NCI-H2029 treated with DMSO at 0.1 percent for 48 hours (cell line): ENCODE data around the gene MAP3K10.

ENCODE experiments used
- DNase-seq: peaks from one replicate; lab custom pipeline; 2025; lab: John Stamatoyannopoulos, UW

The MAP3K10 gene

DNA sequence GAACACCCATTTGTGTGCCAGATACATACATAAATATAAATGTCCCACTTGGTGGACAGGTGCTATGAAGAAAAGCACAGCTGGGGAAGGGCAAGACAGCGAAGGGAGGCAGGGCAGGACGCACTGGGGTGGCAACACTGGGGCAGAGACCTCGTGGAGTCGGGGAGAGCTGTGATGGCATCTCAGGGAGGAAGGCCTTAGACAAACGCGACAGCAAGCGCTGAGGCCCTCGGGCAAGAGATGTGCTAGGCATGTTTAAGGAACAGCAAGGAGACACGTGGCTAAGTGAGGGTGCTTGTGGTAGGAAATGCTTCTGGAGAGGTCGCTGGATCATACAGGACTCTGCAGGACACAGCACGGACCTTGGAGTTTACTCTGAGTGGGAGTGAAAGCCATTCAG, 58.6 kb downstream of the MAP3K10 start:
- no peak for DNase-seq

DNA sequence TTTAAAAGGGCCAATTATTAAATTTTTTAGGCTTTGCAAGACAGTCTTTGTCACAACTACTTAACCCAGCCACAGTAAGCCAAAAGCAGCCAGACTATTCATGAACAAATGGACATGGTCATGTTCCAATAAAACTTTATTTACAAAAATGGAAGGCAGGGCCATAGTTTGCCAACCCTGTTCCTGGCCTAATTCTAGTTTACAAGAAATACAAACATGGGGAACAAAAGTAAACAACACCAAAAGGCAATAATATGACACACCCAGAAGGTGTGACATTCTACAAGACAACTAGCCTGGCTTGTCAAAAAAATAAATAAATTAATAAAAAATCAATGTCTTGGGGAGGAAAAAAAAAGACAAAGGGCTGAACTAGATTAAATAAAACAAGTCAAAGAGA, 60.0 kb downstream of the MAP3K10 start:
- no peak for DNase-seq

DNA sequence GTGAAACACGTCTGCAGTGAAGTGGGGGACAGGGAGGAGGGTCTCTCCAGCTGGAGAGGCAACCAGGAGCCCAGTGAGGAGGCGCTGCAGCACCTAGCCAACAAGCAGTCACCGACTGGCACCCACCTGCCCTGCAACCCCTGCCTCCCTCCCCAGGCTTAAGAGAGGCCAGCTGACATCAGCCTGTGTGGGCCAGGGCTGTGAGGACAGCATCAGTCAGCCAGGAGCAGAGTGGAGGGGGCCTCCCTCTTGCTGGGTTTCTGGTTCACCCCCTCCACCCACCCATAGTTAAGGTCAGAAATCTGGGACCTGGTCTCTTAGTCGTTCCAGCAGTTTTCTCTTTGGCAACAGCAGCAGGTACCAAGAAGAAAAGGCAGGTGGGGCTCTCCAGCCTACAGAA, 60.8 kb downstream of the MAP3K10 start:
- no peak for DNase-seq

DNA sequence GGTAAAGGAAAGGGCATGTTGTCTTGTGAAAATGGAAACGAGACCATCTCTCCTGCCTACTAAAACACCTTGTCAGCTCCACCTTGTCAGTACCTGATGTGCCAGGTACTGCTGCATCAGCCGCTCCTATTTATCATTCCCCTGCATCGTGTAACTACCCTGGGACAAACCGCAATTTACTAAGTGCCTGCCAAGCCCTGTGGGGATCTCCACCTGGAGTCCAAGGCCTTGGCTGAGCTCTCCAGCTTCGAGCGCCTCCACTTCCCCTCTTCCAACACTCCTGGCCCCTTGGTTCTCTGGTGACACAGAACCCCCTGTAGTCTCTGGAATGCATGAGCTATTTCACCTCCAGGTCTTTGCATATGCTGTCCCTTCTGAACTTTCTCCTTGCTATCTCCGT, 61.2 kb downstream of the MAP3K10 start:
- no peak for DNase-seq

DNA sequence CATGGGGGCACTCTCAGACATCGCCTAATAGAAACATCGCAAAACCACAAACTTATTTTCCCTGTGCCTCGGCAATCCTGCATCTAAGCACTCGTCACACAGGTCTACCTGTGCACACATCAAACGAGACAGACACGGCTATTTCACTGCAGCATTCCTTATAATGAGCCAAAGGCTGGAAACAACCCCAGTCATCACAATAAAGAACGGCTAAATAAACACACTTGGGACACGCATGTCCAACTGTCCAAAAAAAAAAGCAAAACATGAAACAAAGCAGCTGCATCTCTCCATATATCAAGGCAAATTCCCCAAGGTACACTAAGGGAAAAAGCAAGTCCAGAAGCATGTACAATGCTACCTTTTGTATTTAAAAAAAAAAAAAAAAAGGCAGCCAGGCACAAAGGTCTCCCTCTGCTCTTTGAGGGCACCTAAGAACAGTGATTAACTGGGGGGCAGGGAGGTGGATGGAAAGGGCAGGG, 62.4 kb downstream of the MAP3K10 start:
- DNase-seq = peak; percentile 45

DNA sequence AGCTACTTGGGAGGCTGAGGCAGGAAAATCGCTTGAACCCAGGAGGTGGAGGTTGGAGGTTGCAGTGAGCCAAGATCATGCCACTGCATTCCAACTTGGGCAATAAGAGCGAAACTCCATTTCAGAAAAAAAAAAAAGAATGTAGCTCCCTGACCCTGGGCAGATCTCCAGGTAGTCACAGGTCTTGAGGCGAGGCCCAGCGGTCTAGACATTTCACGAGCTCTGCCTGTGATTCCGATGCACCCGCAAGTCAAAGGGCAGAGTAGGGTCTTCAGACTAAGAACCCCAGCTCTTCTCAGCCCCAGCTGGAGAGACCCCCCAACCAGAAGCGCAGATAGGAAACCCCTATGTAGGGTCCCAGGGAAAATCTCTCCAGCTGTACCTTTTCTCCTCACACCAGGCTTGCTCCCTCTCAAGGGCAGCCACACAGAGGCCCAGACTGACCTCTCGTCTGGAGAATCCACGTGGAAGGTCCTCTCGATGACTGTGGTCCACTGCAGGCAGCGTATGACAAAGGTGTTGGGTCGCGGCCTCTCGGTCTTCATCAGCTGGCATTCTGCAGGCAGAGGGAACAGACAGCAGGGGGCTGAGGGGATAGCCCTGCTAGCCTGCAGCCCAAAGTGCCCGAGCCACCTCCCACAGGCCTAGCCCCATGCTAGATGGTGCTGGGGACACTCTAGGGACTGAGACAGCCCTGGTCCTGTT, 63.6 kb downstream of the MAP3K10 start:
- DNase-seq = no peak

DNA sequence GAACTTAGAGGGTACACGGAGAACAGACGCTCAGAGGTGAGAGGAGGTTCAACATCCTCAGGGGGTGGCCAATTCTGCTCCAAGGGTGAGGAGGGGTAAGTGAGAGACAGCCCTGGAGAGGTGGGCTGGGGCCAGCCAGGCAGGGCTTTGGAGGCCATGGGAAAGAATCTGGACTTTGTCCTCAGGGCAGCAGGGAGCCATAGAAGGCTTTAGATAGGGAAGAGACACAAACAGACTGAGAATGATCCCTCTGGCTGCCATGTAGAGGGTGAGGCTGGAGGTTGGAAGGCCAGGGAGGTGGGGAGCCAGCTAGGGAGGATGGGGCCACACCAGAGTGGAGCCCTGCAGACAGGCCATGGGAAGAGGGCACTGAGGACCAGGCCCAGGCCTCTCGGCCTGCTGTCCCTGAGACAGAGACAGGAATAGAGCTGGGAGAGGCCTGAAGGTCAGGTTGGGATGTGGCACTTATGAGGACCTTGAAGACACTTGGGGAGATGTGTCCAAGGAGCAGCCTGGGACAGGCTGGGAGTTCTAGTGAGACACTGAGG, 64.5 kb downstream of the MAP3K10 start:
- DNase-seq = no peak

DNA sequence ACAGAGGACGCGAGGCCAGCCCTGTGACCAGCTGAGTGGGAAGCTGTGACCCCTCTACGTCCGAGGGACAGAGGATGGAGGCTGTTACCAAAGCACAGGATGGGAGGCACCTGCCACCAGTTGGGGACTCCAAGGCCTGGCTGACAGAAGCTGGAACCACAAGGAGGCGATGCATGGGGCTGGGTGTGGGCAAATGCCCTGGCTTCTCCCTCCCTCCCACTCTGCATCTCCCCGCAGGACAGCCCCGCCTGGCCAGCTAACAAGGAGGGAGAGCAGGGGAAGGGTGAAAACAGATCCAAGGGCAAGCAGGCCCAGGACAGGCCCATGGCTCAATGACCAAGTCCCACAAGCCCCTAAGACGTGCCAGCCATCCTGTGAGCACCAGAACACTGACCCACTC, 65.3 kb downstream of the MAP3K10 start:
- no peak for DNase-seq

DNA sequence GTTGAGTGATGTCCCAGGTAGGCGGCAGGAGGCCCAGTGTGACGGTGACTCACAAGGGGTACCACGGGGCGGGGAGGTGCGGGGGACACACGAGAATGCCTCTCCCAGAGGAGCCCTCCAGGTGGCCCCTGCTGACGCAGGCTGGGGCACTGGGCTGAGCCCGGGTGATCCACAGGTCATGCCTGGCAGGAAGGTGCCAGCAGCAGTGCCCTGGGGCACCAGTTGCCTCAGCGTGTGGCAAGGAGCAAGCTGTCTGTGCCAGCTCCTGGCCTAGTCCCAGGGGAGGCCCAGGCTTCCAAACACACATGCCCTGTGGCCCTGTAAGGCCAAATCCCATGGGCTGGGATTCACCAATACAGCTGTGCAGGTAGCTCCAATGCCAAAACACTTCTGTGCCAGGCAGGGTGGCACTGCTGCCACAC, 65.9 kb downstream of the MAP3K10 start:
- DNase-seq = no peak

DNA sequence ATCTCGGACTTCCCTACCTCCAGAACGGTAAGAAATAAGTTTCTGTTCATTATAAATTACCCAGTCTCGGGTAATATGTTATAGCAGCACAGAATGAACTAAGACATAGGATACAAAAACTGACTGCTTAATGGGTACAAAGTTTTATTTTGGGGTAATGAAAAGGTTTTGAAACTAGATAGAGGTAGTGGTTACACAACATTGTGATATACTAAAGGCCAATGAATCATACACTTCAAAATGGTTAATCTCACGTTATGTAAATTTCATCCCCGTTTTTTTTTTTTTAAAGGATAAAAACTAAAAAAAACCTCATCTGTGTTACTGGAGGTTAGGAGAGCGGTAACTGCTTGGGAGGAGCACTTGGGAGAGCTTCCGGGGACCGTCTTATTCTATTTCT, 70.4 kb downstream of the MAP3K10 start:
- no peak for DNase-seq

DNA sequence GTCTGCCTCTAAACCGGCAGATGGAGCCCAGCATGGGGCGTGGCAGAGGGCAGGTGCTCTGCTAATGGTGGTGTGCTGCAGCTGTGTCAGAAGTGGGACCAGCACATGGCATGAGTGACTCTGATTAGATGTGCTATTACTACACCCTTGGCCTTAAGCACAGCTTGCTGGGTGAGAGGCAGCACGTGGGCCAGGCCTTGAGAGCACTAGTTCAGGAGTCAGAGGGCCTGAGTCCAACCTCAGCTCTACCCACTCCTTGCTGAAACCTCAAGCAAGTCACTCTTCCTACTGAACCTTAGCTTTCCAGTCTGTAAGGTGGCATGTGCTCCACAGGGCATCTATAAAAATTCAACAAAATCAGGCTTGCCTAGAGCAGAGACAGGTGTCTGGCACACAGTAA, 71.2 kb downstream of the MAP3K10 start:
- no peak for DNase-seq

DNA sequence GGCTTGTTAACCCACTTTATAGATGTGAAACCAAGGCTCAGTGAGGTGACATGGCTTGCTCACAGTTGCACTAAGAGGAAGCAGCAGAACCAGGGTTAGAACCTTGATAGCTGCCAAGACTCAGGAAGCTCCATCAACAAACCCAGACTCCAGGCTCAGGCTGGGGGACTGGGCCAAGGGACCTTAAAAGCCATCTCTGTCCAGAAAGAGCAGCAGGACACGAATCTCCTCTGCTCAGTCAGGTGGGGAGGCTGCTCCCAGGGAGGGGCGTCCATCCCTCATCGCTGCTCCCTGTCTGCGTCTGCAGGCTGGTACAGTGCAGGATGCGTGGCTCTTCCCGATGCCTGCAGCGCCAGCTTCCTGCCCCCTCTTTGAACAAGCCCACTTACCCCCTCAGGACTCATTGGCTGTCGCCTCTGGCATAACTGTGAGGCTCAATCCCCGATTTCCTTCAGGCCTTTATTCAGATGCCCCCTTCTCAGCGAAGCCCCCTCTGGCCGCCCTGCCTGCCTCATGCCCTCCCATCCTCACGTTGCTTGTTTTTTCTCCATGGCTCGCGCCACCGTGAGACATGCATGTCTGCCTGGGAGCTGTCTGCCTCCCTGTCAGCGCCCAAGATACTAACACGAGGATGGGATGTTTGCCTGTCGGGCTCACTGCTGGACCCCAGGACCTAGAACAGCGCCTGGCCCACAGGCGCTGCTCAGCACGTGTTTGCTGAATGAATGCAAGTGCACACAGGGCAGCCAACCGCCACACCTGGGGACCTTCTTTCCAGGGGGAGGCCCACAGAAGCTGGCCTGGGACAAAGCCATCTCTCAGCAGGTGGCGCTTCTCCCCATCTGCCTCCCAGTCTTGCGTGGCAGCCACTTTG, 72.5 kb downstream of the MAP3K10 start:
- DNase-seq = no peak

DNA sequence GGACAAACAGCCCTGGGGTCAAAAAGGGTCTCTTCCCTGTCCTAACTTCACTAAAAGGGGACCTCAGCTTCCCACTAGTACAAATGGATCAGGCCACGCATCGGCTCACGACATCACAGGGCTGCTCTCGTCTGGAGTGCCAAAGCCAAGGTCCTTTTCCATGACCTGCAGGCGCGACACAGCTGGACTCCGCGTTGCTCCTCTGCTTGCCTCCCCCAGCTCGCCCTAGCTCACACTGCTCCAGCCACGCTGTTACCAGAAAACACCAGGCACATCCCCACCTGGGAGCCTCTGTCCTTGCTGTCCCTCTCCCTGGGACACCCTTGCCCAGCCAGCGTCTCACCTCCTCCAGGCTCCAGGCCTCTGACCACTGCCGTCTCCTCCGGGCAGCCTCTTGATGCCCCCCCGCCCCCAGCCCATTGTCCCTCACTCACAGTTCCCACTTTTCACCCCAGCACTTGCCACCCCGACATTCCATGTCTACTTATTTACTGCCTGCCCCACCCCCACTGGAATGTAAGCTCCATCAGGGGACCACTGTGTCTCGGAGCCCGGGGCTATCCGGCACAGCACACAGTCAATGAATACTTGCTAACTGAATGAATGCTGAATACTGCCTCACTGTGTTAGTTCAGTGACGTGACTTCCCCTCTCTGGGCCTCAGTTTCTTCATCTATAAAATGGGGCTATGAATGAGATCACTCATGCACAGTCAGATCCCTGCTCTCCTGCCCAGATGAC, 73.3 kb downstream of the MAP3K10 start:
- no peak for DNase-seq
